ENCODE results near the gene TRIM17.

DNA sequence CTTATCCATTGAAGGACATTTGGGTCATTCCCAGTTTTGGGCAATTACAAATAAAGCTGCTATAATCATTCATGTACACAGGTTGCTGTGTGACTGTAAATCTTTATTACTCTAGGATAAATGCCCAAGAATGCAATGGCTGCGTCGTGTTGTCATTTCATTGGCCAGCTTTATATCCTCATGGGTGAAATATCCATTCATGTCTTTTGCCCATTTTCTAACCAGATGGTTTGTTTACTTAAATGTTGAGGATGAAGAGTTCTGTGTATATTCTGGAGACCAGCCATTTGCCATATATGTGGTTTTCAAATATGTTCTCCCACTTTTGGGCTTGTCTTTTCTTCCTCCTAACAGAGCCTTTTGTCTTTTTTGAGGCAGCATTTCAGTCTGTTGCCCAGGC lies 35.3 kb downstream of the TRIM17 start:
- TF ChIP-seq NRF1 (IDR thresholded peaks at IDR 0.05; ENCODE audit: low read depth, low read length) (no peak), POLR2A (IDR thresholded peaks at IDR 0.05; ENCODE audit: control extremely low read depth in 1 of 2, low read depth in 2 of 2, low read length in 2 of 2) (no peak), RAD21 (IDR thresholded peaks at IDR 0.05 in 1 of 2, conservative IDR thresholded peaks at IDR 0.05 in 1 of 2; ENCODE audit: low read depth in 2 of 2, low read length in 2 of 2) (no peak), EZH2 (IDR thresholded peaks at IDR 0.05; ENCODE audit: low read depth, low read length, severe bottlenecking) (no peak), TAF7 (optimal IDR thresholded peaks at IDR 0.05; ENCODE audit: borderline replicate concordance, low read depth, low read length) (no peak), KDM1A (IDR thresholded peaks at IDR 0.05; ENCODE audit: borderline replicate concordance, low read length) (no peak)
- TF ChIP-seq, protein P1, sequence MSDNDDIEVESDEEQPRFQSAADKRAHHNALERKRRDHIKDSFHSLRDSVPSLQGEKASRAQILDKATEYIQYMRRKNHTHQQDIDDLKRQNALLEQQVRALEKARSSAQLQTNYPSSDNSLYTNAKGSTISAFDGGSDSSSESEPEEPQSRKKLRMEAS (IDR thresholded peaks at IDR 0.05): no peak
- TF ChIP-seq, protein P2, sequence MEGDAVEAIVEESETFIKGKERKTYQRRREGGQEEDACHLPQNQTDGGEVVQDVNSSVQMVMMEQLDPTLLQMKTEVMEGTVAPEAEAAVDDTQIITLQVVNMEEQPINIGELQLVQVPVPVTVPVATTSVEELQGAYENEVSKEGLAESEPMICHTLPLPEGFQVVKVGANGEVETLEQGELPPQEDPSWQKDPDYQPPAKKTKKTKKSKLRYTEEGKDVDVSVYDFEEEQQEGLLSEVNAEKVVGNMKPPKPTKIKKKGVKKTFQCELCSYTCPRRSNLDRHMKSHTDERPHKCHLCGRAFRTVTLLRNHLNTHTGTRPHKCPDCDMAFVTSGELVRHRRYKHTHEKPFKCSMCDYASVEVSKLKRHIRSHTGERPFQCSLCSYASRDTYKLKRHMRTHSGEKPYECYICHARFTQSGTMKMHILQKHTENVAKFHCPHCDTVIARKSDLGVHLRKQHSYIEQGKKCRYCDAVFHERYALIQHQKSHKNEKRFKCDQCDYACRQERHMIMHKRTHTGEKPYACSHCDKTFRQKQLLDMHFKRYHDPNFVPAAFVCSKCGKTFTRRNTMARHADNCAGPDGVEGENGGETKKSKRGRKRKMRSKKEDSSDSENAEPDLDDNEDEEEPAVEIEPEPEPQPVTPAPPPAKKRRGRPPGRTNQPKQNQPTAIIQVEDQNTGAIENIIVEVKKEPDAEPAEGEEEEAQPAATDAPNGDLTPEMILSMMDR (IDR thresholded peaks at IDR 0.05; ENCODE audit: control extremely low read depth in 1 of 3, insufficient read depth in 1 of 3, low read depth in 1 of 3, low read length in 3 of 3): no peak
- TF ChIP-seq, protein P3, sequence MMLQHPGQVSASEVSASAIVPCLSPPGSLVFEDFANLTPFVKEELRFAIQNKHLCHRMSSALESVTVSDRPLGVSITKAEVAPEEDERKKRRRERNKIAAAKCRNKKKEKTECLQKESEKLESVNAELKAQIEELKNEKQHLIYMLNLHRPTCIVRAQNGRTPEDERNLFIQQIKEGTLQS (IDR thresholded peaks at IDR 0.05; ENCODE audit: insufficient read depth, low read depth, low read length): no peak
